Mesenchymal stem cell (in vitro differentiated cells and primary cell): ENCODE measurements around the gene CPLX3.

Source experiments
- DNase-seq: peaks from one replicate; pipeline ENCODE4 v3.0.0-alpha.2; 2013
- H2AFZ ChIP-seq: one replicate; pipeline ENCODE4 v1.6.1; 2013; ENCODE audit warnings: low read depth, mild to moderate bottlenecking, control low read depth, inconsistent platforms, low read length, moderate library complexity
- H2AK5ac ChIP-seq: 2 replicates; pipeline ENCODE4 v1.6.1; 2013; ENCODE audit warnings: low read length, moderate library complexity, mild to moderate bottlenecking, inconsistent platforms; ENCODE audit not compliant: severe bottlenecking
- H2BK120ac ChIP-seq: one replicate; pipeline ENCODE4 v1.6.1; 2013; ENCODE audit warnings: low read depth, mild to moderate bottlenecking, inconsistent platforms, low read length, moderate library complexity
- H2BK12ac ChIP-seq, 2 experiments: one replicate each; pipeline ENCODE4 v1.6.1; 2013; ENCODE audit warnings: inconsistent platforms in 2 of 2, low read length in 2 of 2, mild to moderate bottlenecking in 2 of 2, moderate library complexity in 2 of 2, control low read depth in 1 of 2
- H2BK15ac ChIP-seq: one replicate; pipeline ENCODE4 v1.6.1; 2013; ENCODE audit warnings: mild to moderate bottlenecking, low read depth, inconsistent platforms; ENCODE audit not compliant: poor library complexity, severe bottlenecking
- H2BK5ac ChIP-seq: 2 replicates; pipeline ENCODE4 v1.6.1; 2013; ENCODE audit warnings: low read depth, mild to moderate bottlenecking, low read length, control low read depth, inconsistent platforms; ENCODE audit not compliant: poor library complexity, severe bottlenecking
- H3K14ac ChIP-seq, 2 experiments: one replicate each; pipeline ENCODE4 v1.6.1; 2013; ENCODE audit warnings: inconsistent platforms in 2 of 2, low read length in 2 of 2, control low read depth in 1 of 2, mild to moderate bottlenecking in 1 of 2, moderate library complexity in 1 of 2
- H3K18ac ChIP-seq, 2 experiments: one replicate each; pipeline ENCODE4 v1.6.1; 2013; ENCODE audit warnings: inconsistent platforms in 2 of 2, low read length in 2 of 2, control low read depth in 1 of 2, low read depth in 1 of 2, mild to moderate bottlenecking in 1 of 2
- H3K23ac ChIP-seq, 2 experiments: one replicate each; pipeline ENCODE4 v1.6.1; 2013; ENCODE audit warnings: inconsistent platforms in 2 of 2, low read length in 2 of 2, mild to moderate bottlenecking in 2 of 2, moderate library complexity in 2 of 2, control low read depth in 1 of 2
- H3K27ac ChIP-seq: 2 replicates; pipeline ENCODE4 v1.5.1; 2013; ENCODE audit warnings: mild to moderate bottlenecking, moderate library complexity, low read length, control low read depth, inconsistent platforms; ENCODE audit not compliant: poor library complexity, severe bottlenecking
- H3K27me3 ChIP-seq, 2 experiments: 2 replicates each; pipeline versions ENCODE4 v1.6.1 to v1.7.0; 2013; ENCODE audit warnings: low read length in 2 of 2, mild to moderate bottlenecking in 2 of 2, moderate library complexity in 2 of 2, control low read depth in 1 of 2, inconsistent platforms in 1 of 2; ENCODE audit not compliant: control insufficient read depth in 1 of 2, insufficient read depth in 1 of 2
- H3K36me3 ChIP-seq, 2 experiments: 2 replicates each; pipeline versions ENCODE4 v1.6.1 to v1.7.0; 2013; ENCODE audit warnings: low read length in 2 of 2, control low read depth in 1 of 2, inconsistent platforms in 1 of 2, low read depth in 1 of 2, mild to moderate bottlenecking in 1 of 2; ENCODE audit not compliant: insufficient read depth in 2 of 2, control insufficient read depth in 1 of 2
- H3K4ac ChIP-seq, 2 experiments: one replicate each; pipeline ENCODE4 v1.6.1; 2013; ENCODE audit warnings: inconsistent platforms in 2 of 2, low read length in 2 of 2, mild to moderate bottlenecking in 2 of 2, moderate library complexity in 2 of 2, control low read depth in 1 of 2, low read depth in 1 of 2
- H3K4me1 ChIP-seq: 2 replicates; pipeline ENCODE4 v1.6.1; 2013; ENCODE audit warnings: low read depth, low read length, control low read depth; ENCODE audit not compliant: control insufficient read depth, insufficient read depth
- H3K4me2 ChIP-seq: 2 replicates; pipeline ENCODE4 v1.6.1; 2013; ENCODE audit warnings: low read length, mild to moderate bottlenecking, inconsistent platforms; ENCODE audit not compliant: poor library complexity, severe bottlenecking
- H3K4me3 ChIP-seq, 2 experiments: 2 replicates each; pipeline versions ENCODE4 v1.5.1 to v1.7.0; 2013; ENCODE audit warnings: low read length in 2 of 2, mild to moderate bottlenecking in 2 of 2, control low read depth in 1 of 2, low read depth in 1 of 2; ENCODE audit not compliant: insufficient read depth in 1 of 2
- H3K79me1 ChIP-seq: replicated peaks from 2 replicates; pipeline ENCODE4 v1.6.1; 2013; ENCODE audit warnings: mild to moderate bottlenecking, control low read depth, low read length, inconsistent platforms; ENCODE audit not compliant: poor library complexity, severe bottlenecking
- H3K9ac ChIP-seq: 2 replicates; pipeline ENCODE4 v1.7.0; 2013; ENCODE audit warnings: mild to moderate bottlenecking, low read length, moderate library complexity
- H3K9me3 ChIP-seq: 2 replicates; pipeline ENCODE4 v1.7.0; 2013; ENCODE audit warnings: mild to moderate bottlenecking, low read length; ENCODE audit not compliant: control insufficient read depth
- H4K8ac ChIP-seq: one replicate; pipeline ENCODE4 v1.6.1; 2013; ENCODE audit warnings: inconsistent platforms, mild to moderate bottlenecking, low read length, moderate library complexity
- H4K91ac ChIP-seq: one replicate; pipeline ENCODE4 v1.6.1; 2013; ENCODE audit warnings: mild to moderate bottlenecking, low read length, inconsistent platforms
- WGBS: methylation state at CpG from one replicate; pipeline ENCODE4 v1.1.7; 2013; ENCODE audit warnings: mixed read lengths; 5-methylcytosine and 5-hydroxymethylcytosine counted together

CPLX3 gene

DNA sequence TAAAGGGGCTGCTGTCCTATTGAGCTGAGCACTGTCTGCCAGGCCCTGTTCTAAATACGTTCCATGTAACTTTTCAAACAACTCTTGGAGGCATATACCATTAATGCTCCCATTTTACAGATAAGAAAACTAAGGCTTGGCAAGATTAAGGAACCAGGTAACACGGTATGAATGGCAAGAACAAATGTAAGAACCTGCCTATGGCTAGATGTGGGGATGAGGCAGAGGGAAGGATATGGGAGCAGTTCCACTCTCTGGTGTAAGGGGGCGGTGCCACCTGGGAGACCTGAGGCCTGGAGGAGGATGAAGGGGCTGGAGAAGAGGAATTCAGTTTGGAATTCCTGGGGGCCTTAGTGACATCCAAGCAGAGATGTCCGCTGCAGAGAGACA, 17.6 kb upstream of the CPLX3 start:
- Histone ChIP-seq H3K27me3 (peaks cover 0 to 3% of the 10 kb centered on the region in 2 experiments), H2BK12ac (no peak overlapping the region), H3K23ac (no peak overlapping the region), H3K9ac (no peak overlapping the region), H3K14ac (no peak overlapping the region), H4K8ac (no peak overlapping the region), H3K4me1 (peaks cover 12% of the 10 kb centered on the region), H4K91ac (no peak overlapping the region), H3K27ac (no peak overlapping the region), H2BK5ac (no peak overlapping the region), H3K79me1 (no peaks in the 10 kb centered on the region), H2BK15ac (no peak overlapping the region), H2AFZ (no peak overlapping the region), H3K4ac (no peak overlapping the region), H3K4me3 (no peak overlapping the region), H3K9me3 (no peaks in the 10 kb centered on the region), H3K4me2 (no peak overlapping the region), H2AK5ac (no peak overlapping the region), H2BK120ac (no peak overlapping the region), H3K18ac (no peak overlapping the region), H3K36me3 (peaks cover 7 to 17% of the 10 kb centered on the region in 2 experiments)
- DNase-seq, result no peak
- WGBS, result 67% methylated on average over 3 of the region's 4 CpGs

DNA sequence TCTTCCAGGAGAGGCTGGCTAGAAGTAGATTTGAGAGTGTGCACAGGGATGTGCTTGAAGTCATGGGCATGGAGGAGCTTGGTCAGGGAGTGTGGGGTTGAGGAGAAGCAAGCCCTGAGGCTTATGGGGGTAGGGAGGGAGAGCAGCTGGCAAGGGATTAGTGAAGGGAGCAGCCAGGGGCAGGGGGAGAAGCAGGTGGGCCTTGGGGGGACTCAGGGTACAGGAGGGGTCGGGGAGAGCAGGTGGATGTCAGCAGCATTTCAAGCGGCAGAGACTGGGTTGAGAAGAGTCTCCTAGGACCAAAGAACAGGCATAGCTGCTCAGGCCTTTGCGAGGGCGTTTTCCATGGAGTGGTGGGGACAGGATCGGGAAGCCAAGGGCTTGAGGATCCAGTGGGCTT, 17.2 kb upstream of the CPLX3 start:
- Histone ChIP-seq H3K4ac (no peak overlapping the region), H2AFZ (no peak overlapping the region), H3K36me3 (peaks cover 3 to 14% of the 10 kb centered on the region in 2 experiments), H2BK12ac (no peak overlapping the region), H3K79me1 (no peaks in the 10 kb centered on the region), H3K4me3 (no peak overlapping the region), H2AK5ac (no peak overlapping the region), H2BK5ac (no peak overlapping the region), H4K91ac (no peak overlapping the region), H3K27me3 (peaks cover 0 to 3% of the 10 kb centered on the region in 2 experiments), H4K8ac (no peak overlapping the region), H2BK120ac (no peak overlapping the region), H3K4me1 (peaks cover 12% of the 10 kb centered on the region), H3K4me2 (no peak overlapping the region), H3K18ac (no peak overlapping the region), H2BK15ac (no peak overlapping the region), H3K27ac (no peak overlapping the region), H3K14ac (no peak overlapping the region), H3K9me3 (no peaks in the 10 kb centered on the region), H3K23ac (no peak overlapping the region), H3K9ac (no peak overlapping the region)
- 87% methylated on average over 5 of the region's 5 CpGs for WGBS
- DNase-seq, result no peak

DNA sequence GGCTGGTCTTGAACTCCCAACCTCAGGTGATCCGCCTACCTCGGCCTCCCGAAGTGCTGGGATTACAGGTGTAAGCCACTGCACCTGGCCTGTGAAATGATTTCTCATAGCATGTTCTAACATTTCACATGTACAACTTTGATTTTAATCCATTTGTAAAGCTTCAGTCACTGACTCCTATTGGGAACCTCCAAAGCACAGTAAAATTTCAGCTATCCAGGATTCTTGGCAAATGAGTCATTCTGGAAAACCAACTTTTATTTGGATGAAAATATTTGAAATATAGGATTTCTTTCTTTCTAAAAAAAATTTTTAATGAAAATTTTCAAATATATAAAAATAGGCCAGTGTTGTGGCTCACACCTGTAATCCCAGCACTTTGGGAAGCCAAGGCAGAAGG, 16.5 kb upstream of the CPLX3 start:
- Histone ChIP-seq H3K36me3 (peaks cover 0 to 7% of the 10 kb centered on the region in 2 experiments), H2BK5ac (no peak overlapping the region), H3K4me3 (no peak overlapping the region), H3K4me2 (no peak overlapping the region), H3K79me1 (no peaks in the 10 kb centered on the region), H2BK120ac (no peak overlapping the region), H3K18ac (no peak overlapping the region), H3K27me3 (peaks cover 0 to 3% of the 10 kb centered on the region in 2 experiments), H3K14ac (no peak overlapping the region), H2BK15ac (no peak overlapping the region), H3K9ac (no peak overlapping the region), H3K4me1 (peaks cover 13% of the 10 kb centered on the region), H4K91ac (no peak overlapping the region), H4K8ac (no peak overlapping the region), H3K9me3 (no peaks in the 10 kb centered on the region), H3K23ac (no peak overlapping the region), H2AK5ac (no peak overlapping the region), H2BK12ac (no peak overlapping the region), H2AFZ (no peak overlapping the region), H3K27ac (no peak overlapping the region), H3K4ac (no peak overlapping the region)
- DNase-seq, result no peak
- WGBS, result 100% methylated on average over 3 of the region's 3 CpGs

DNA sequence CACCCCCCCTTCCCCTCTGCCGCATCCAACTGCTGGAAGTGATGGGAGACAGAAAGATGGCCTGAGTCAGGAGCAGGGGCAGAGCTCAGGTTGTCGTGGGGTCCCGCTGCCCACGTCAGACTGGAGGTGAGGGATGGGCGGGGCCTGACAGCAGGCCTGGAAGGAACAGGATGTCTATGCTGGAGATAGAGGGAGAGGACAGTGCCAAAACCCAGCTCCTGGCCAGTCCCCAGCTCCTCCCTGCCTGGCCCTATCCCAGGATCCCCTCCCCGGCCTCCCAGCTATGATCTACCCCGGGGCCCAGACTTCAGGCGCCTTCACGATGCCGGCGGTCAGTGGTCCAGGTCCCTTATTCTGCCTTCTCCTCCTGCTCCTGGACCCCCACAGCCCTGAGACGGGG, 13.9 kb upstream of the CPLX3 start, which contains the start of gene LMAN1L:
Gene LMAN1L (plus strand): TSS at position 303 of the 400 bp plus-strand sequence. CDS start 20 bp downstream, at position 323.
- Histone ChIP-seq H2AK5ac (no peak within 1 kb of the TSS), H3K4me2 (no peak within 1 kb of the TSS), H3K4ac (no peak within 1 kb of the TSS), H3K14ac (peak within 1 kb of the TSS in 1 of 2 experiments; percentile 42), H4K8ac (no peak within 1 kb of the TSS), H3K27me3 (peaks cover 0 to 3% of the 10 kb centered on the region in 2 experiments), H4K91ac (no peak within 1 kb of the TSS), H3K18ac (no peak within 1 kb of the TSS), H3K9me3 (no peaks in the 10 kb centered on the region), H3K79me1 (no peaks in the 10 kb centered on the region), H2BK12ac (no peak within 1 kb of the TSS), H3K36me3 (peaks cover 0 to 3% of the 10 kb centered on the region in 2 experiments), H3K27ac (no peak within 1 kb of the TSS), H2BK15ac (peak within 1 kb of the TSS; percentile 3), H2AFZ (no peak within 1 kb of the TSS), H3K4me1 (peaks cover 24% of the 10 kb centered on the region), H3K4me3 (no peak within 1 kb of the TSS), H3K23ac (no peak within 1 kb of the TSS), H2BK120ac (no peak within 1 kb of the TSS), H2BK5ac (no peak within 1 kb of the TSS), H3K9ac (no peak within 1 kb of the TSS)
- no peak for DNase-seq
- 91% methylated on average over 7 of the region's 12 CpGs for WGBS
